H1 (cell line): ENCODE results near the gene TGOLN2. TPM values are rescaled to one million over a fixed set of nuclear protein-coding genes. Genes with fewer than 3 reads are reported as not detected.

ENCODE experiments used
- CTCF ChIA-PET: fragments of 300-600 bp; sonication (Branson Sonifier 250); formaldehyde crosslinking; loops from one replicate; lab custom pipeline; 2021; ENCODE audit not compliant: partially characterized antibody; lab: Charles Lee
- POLR2A ChIA-PET: fragments of 300-600 bp; sonication (Branson Sonifier 250); formaldehyde crosslinking; loops from one replicate; lab custom pipeline; 2021; ENCODE audit warnings: inconsistent platforms; ENCODE audit not compliant: partially characterized antibody; lab: Charles Lee
- DNase-seq, 2 experiments: peaks; one replicate each; pipeline versions ENCODE4 v3.0.0 to v3.0.0-alpha.2; 2010 to 2022; ENCODE audit warnings: low spot score in 2 of 2, low read depth in 1 of 2, mixed read lengths in 1 of 2
- FAIRE-seq: peaks from 2 replicates; lab custom pipeline; 2011; peaks lifted over from hg19 to GRCh38; lab: Jason Lieb, UNC
- H2AFZ ChIP-seq: 2 replicates; pipeline ENCODE4 v1.8.1; 2012; ENCODE audit warnings: low read length, inconsistent platforms
- H2AK5ac ChIP-seq: 2 replicates; pipeline ENCODE4 v1.6.1; 2013; ENCODE audit warnings: low read depth, low read length
- H2BK120ac ChIP-seq: replicated peaks from 2 replicates; pipeline ENCODE3; 2013; ENCODE audit warnings: low read depth, low read length, inconsistent platforms
- H2BK12ac ChIP-seq: 2 replicates; pipeline ENCODE4 v1.6.1; 2013; ENCODE audit warnings: low read depth, low read length
- H2BK15ac ChIP-seq: 2 replicates; pipeline ENCODE4 v1.6.1; 2013; ENCODE audit warnings: low read length
- H2BK20ac ChIP-seq: 2 replicates; pipeline ENCODE4 v1.6.1; 2013; ENCODE audit warnings: low read length
- H2BK5ac ChIP-seq: 2 replicates; pipeline ENCODE4 v1.6.1; 2013; ENCODE audit warnings: low read depth, low read length
- H3K14ac ChIP-seq: 2 replicates; pipeline ENCODE4 v1.6.1; 2013; ENCODE audit warnings: inconsistent platforms; ENCODE audit not compliant: insufficient read length
- H3K18ac ChIP-seq: 2 replicates; pipeline ENCODE4 v1.6.1; 2013; ENCODE audit warnings: low read length; ENCODE audit errors: extremely low read depth
- H3K23ac ChIP-seq: 2 replicates; pipeline ENCODE4 v1.6.1; 2013; ENCODE audit warnings: inconsistent platforms; ENCODE audit not compliant: insufficient read length
- H3K23me2 ChIP-seq: 2 replicates; pipeline ENCODE4 v1.6.1; 2013; ENCODE audit warnings: low read depth, low read length
- H3K27ac ChIP-seq: 2 replicates; pipeline ENCODE4 v1.6.1; 2011; ENCODE audit warnings: low read depth, low read length, inconsistent platforms
- H3K27me3 ChIP-seq, 4 experiments: replicated peaks in 1 of 4; 1 replicate in 1 of 4; 2 replicates in 3 of 4; pipeline versions ENCODE4 v1.6.1 to v1.8.1; 2011 to 2013; ENCODE audit warnings: low read length in 3 of 4, mild to moderate bottlenecking in 3 of 4, inconsistent platforms in 2 of 4, mixed read lengths in 2 of 4, moderate library complexity in 1 of 4; ENCODE audit not compliant: control insufficient read depth in 3 of 4, insufficient read depth in 3 of 4; ENCODE audit errors: extremely low read depth in 1 of 4
- H3K36me3 ChIP-seq, 4 experiments: 2 replicates each; pipeline versions ENCODE4 v1.6.1 to v1.8.1; 2011 to 2013; ENCODE audit warnings: mild to moderate bottlenecking in 4 of 4, low read length in 3 of 4, moderate library complexity in 2 of 4, control low read depth in 1 of 4, inconsistent platforms in 1 of 4; ENCODE audit not compliant: insufficient read depth in 4 of 4, control insufficient read depth in 2 of 4
- H3K4ac ChIP-seq: replicated peaks from 2 replicates; pipeline ENCODE3; 2013; ENCODE audit warnings: low read length, low read depth, mixed read lengths, inconsistent platforms; ENCODE audit not compliant: insufficient read length
- H3K4me1 ChIP-seq, 4 experiments: replicated peaks in 1 of 4; 1 replicate in 1 of 4; 2 replicates in 3 of 4; pipeline versions ENCODE4 v1.6.1 to v1.8.1; 2011 to 2013; ENCODE audit warnings: low read length in 3 of 4, inconsistent platforms in 2 of 4, mixed read lengths in 1 of 4; ENCODE audit not compliant: insufficient read depth in 4 of 4, control insufficient read depth in 3 of 4
- H3K4me2 ChIP-seq, 2 experiments: 2 replicates each; pipeline versions ENCODE4 v1.6.1 to v1.8.1; 2011 to 2013; ENCODE audit warnings: low read depth in 2 of 2, low read length in 2 of 2, control low read depth in 1 of 2, inconsistent platforms in 1 of 2, mild to moderate bottlenecking in 1 of 2; ENCODE audit not compliant: insufficient read depth in 1 of 2
- H3K4me3 ChIP-seq, 4 experiments: fragments of 200-600, 300-600 bp in 1 of 4; sonication (generic), shearing (Covaris generic), sonication (Bioruptor Twin) in 1 of 4; 2 replicates each; pipeline versions ENCODE4 v1.5.1 to v1.8.1; 2011 to 2016; ENCODE audit warnings: low read length in 4 of 4, low read depth in 3 of 4, control low read depth in 2 of 4, inconsistent platforms in 2 of 4, mild to moderate bottlenecking in 2 of 4, mixed read lengths in 1 of 4, moderate library complexity in 1 of 4; ENCODE audit not compliant: insufficient read depth in 2 of 4; ENCODE audit errors: extremely low read depth in 1 of 4
- H3K56ac ChIP-seq: replicated peaks from 2 replicates; pipeline ENCODE3; 2013; ENCODE audit warnings: low read depth, mild to moderate bottlenecking, mixed read lengths, low read length, inconsistent platforms; ENCODE audit not compliant: insufficient read length
- H3K79me1 ChIP-seq: 2 replicates; pipeline ENCODE4 v1.6.1; 2013; ENCODE audit warnings: low read depth, low read length, control low read depth
- H3K79me2 ChIP-seq, 2 experiments: 2 replicates each; pipeline versions ENCODE4 v1.6.1 to v1.8.1; 2012 to 2013; ENCODE audit warnings: low read length in 2 of 2, mild to moderate bottlenecking in 2 of 2, inconsistent platforms in 1 of 2; ENCODE audit not compliant: insufficient read depth in 2 of 2, control insufficient read depth in 1 of 2
- H3K9ac ChIP-seq, 4 experiments: replicated peaks in 1 of 4; 1 replicate in 1 of 4; 2 replicates in 3 of 4; pipeline versions ENCODE4 v1.6.1 to v1.8.1; 2011 to 2013; ENCODE audit warnings: low read depth in 3 of 4, low read length in 3 of 4, control low read depth in 2 of 4, mild to moderate bottlenecking in 2 of 4, moderate library complexity in 2 of 4, inconsistent platforms in 1 of 4; ENCODE audit errors: extremely low read depth in 1 of 4
- H3K9me3 ChIP-seq, 2 experiments: 2 replicates each; pipeline versions ENCODE4 v1.6.1 to v1.8.1; 2012 to 2013; ENCODE audit warnings: mild to moderate bottlenecking in 2 of 2, moderate library complexity in 2 of 2, control low read depth in 1 of 2, inconsistent platforms in 1 of 2, low read depth in 1 of 2, low read length in 1 of 2, mixed read lengths in 1 of 2; ENCODE audit not compliant: insufficient read depth in 2 of 2
- H4K20me1 ChIP-seq, 2 experiments: replicated peaks in 1 of 2; 2 replicates each; pipeline versions ENCODE3 to v1.8.1; 2011 to 2013; ENCODE audit warnings: inconsistent platforms in 2 of 2, low read length in 2 of 2, mild to moderate bottlenecking in 1 of 2; ENCODE audit not compliant: insufficient read depth in 2 of 2, control insufficient read depth in 1 of 2
- H4K5ac ChIP-seq: 2 replicates; pipeline ENCODE4 v1.6.1; 2013; ENCODE audit warnings: low read length, low read depth, mixed read lengths, inconsistent platforms; ENCODE audit not compliant: insufficient read length
- H4K8ac ChIP-seq: 2 replicates; pipeline ENCODE4 v1.8.0; 2013; ENCODE audit warnings: mild to moderate bottlenecking, moderate library complexity, low read length, inconsistent platforms; ENCODE audit not compliant: insufficient read depth; ENCODE audit errors: extremely low read depth
- H4K91ac ChIP-seq: replicated peaks from 2 replicates; pipeline ENCODE3; 2013; ENCODE audit warnings: low read length, mixed read lengths, inconsistent platforms; ENCODE audit not compliant: insufficient read length
- JUND ChIP-seq: IDR thresholded peaks from 2 replicates; pipeline ENCODE4 v1.6.1; 2011; ENCODE audit warnings: mild to moderate bottlenecking, improper control_type of control experiment, low read length
- WGBS, 2 experiments: shearing (Covaris generic) in 1 of 2; methylation state at CpG; one replicate each; pipeline versions ENCODE4 v1.1.6 to v1.1.7; 2013 to 2015; ENCODE audit warnings: low lambda C conversion rate in 2 of 2, mixed read lengths in 2 of 2, inconsistent platforms in 1 of 2, low coverage in 1 of 2, missing lambda C conversion rate in 1 of 2; ENCODE audit not compliant: insufficient replicate concordance in 2 of 2, insufficient coverage in 1 of 2, insufficient read length in 1 of 2; ENCODE audit errors: extremely low coverage in 1 of 2, missing lambda C conversion rate in 1 of 2; 5-methylcytosine and 5-hydroxymethylcytosine counted together
- polyA plus RNA-seq, 7 experiments: library from polyadenylated mRNA; depleted of rRNA in 3 of 7; stranded (reverse) in 5 of 7; unstranded in 2 of 7; fragments of >200 nt in 5 of 7; fragments of 200-250 nt in 2 of 7; gene quantifications; 1 replicate in 5 of 7; 2 replicates in 1 of 7; 4 replicates in 1 of 7; pipeline versions ENCODE4 v1.2.1 to v1.2.3, GENCODE V29; 2011 to 2013; ENCODE audit warnings: missing spikeins in 2 of 7, mixed read lengths in 2 of 7
- total RNA-seq: library from RNA; stranded (reverse); fragmentation: NEBNext Ultra II Directional; extraction: Animal tissue kit (Norgen Biotek cat#: 25700); gene quantifications from 2 replicates; pipeline ENCODE4 v1.2.1, GENCODE V29; 2021

The TGOLN2 gene
- total and polyA plus RNA-seq, 2 of the 8 experiments (the other 6 are each of a cell fraction or from before 2014, with no cell fraction given): 33.9 to 38.9 TPM

DNA sequence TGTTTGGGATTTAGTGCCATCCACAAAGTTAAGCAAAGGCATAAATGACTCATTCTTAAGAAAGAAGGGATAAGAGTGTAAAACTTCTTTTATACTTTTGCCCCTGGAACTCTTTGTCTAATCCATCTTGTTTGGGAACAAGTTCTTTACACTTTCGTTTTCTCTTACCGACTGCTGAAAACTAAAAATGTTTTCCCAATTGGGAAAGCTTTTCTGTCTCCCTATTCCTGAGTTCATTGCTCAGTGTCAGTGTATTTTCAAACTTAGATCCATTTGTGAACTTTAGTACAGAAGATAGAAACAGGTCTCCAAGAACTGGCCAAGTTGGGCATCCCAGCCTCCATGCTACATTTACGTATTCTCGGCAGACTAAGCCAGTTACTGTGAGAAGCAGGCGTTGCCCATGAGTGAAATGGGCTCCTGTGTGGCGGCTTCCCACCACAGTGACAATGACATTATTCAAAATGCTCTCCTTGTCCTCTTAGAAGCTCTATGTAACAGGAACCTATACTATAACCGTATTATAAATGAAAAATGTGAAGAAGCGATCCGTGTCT, 51.7 kb downstream of the TGOLN2 start:
- Histone ChIP-seq H3K23me2 (no peaks in the 10 kb centered on the region), H4K5ac (no peak overlapping the region), H2BK5ac (no peak overlapping the region), H4K8ac (no peak overlapping the region), H3K9me3 (no peaks in the 10 kb centered on the region), H4K91ac (no peak overlapping the region), H3K18ac (no peak overlapping the region), H2BK12ac (no peak overlapping the region), H3K79me2 (peaks cover 0 to 86% of the 10 kb centered on the region in 2 experiments; a peak in 2 of 4 replicates), H4K20me1 (peaks cover 11 to 29% of the 10 kb centered on the region in 2 experiments), H3K27ac (no peak overlapping the region), H2AK5ac (no peak overlapping the region), H3K14ac (no peak overlapping the region), H3K4me3 (no peak overlapping the region), H3K4ac (no peak overlapping the region), H3K23ac (no peak overlapping the region), H3K79me1 (peaks cover 27% of the 10 kb centered on the region), H3K27me3 (no peaks in the 10 kb centered on the region), H2AFZ (no peak overlapping the region), H2BK20ac (no peak overlapping the region), H3K9ac (no peak overlapping the region), H2BK120ac (no peak overlapping the region), H3K56ac (no peak overlapping the region), H3K4me2 (no peak overlapping the region), H2BK15ac (no peak overlapping the region), H3K4me1 (peaks cover 5 to 24% (median 17%) of the 10 kb centered on the region in 4 experiments), H3K36me3 (no peaks in the 10 kb centered on the region; a peak in 1 of 8 replicates)
- CTCF ChIA-PET: interaction anchor here (0.5 to 15.9 kb wide), 7 partner anchors 10 to 329 kb away, joined by 3 to 283 read pairs (median 3); no protein-coding TSS in a partner anchor
- DNase-seq (no peak), FAIRE-seq (no peak)
- 93% methylated on average over 9 of the region's 9 CpGs; no CpG with 5 or more reads in 1 of the 2 experiments for WGBS, 2 experiments
- no peak for TF ChIP-seq JUND
- POLR2A ChIA-PET: interaction anchor here (1.3 kb wide), 1 partner anchor 9 kb away, joined by 3 read pairs; no protein-coding TSS in a partner anchor
